ENCODE data around the gene GMDS.
"Not testable (repeated sequence)": the region's sequence is repeated elsewhere in the genome, so short reads cannot be mapped to it uniquely, and the experiment has no call there.

GMDS gene

GRCh38 chr6:1851681-1852456, 393.5 kb downstream of the GMDS start:
- DNase-seq (ENCODE audit: low read depth) = no peak
- no peak for TF ChIP-seq CTCF (IDR thresholded peaks at IDR 0.05; ENCODE audit: insufficient read depth, low read depth, low read length, missing control alignments)
- no peak overlapping the region for H3K4me3 ChIP-seq (ENCODE audit: low read length)

- no peak for TF ChIP-seq CTCF (IDR thresholded peaks at IDR 0.05; ENCODE audit: insufficient read depth, low read depth, low read length, missing control alignments)
- no peak for DNase-seq (ENCODE audit: low read depth)
- no peak overlapping the region for H3K4me3 ChIP-seq (ENCODE audit: low read length)
Measured at GRCh38 chr6:1850840-1851157, 394.6 kb downstream of the GMDS start.

- TF ChIP-seq CTCF (IDR thresholded peaks at IDR 0.05; ENCODE audit: insufficient read depth, low read depth, low read length, missing control alignments) = no peak
- H3K4me3 ChIP-seq (ENCODE audit: low read length) = no peak overlapping the region
- DNase-seq (ENCODE audit: low read depth) = no peak
Measured at GRCh38 chr6:1850121-1850839, 395.1 kb downstream of the GMDS start.

GRCh38 chr6:1849691-1850090, 395.7 kb downstream of the GMDS start:
- no peak for DNase-seq (ENCODE audit: low read depth)
- no peak for TF ChIP-seq CTCF (IDR thresholded peaks at IDR 0.05; ENCODE audit: insufficient read depth, low read depth, low read length, missing control alignments)
- no peak overlapping the region for H3K4me3 ChIP-seq (ENCODE audit: low read length)

GRCh38 chr6:1848752-1849151, 396.7 kb downstream of the GMDS start:
- no peak for DNase-seq (ENCODE audit: low read depth)
- H3K4me3 ChIP-seq (ENCODE audit: low read length) = no peak overlapping the region
- TF ChIP-seq CTCF (IDR thresholded peaks at IDR 0.05; ENCODE audit: insufficient read depth, low read depth, low read length, missing control alignments) = no peak

GRCh38 chr6:1846611-1847010, 398.8 kb downstream of the GMDS start:
- TF ChIP-seq CTCF (IDR thresholded peaks at IDR 0.05; ENCODE audit: insufficient read depth, low read depth, low read length, missing control alignments) = no peak
- no peak for DNase-seq (ENCODE audit: low read depth)

GRCh38 chr6:1845543-1845942, 399.9 kb downstream of the GMDS start:
- not testable (repeated sequence) for DNase-seq (ENCODE audit: low read depth); H3K4me3 ChIP-seq (ENCODE audit: low read length)

More at GRCh38 chr6:1846611-1847010, 398.8 kb downstream of the GMDS start:
- H3K4me3 ChIP-seq (ENCODE audit: low read length) = no peak overlapping the region

Measured in epithelial cell of esophagus (primary cell).